ENCODE data around the gene JAG2.

The JAG2 gene

GRCh38 chr14:105168496-105168978 lies at the start of gene JAG2:
Gene JAG2 (minus strand): TSS chr14:105168776. CDS start chr14:105168420, 356 bp downstream.
- DNase-seq, result no peak

DNA sequence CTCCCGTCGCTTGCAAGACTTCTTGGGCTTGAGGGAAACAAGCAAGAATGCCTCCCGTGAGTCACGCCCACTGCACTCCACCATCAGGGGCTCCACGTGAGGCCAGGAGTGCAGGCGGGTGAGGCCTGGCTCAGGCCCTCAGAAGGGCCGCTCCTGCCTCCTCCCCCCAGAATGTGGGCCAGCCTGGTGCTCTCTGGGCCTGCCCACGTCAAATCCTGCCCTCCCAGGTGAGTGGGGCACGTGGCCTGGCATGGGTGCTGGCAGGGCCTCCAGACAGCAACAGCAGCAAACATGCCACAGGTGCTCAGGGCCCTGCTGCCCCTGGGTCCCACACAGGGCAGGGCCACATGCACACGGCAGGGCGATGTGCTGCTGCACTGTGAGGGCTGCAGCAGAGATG lies 49.2 kb upstream of the JAG2 start:
- DNase-seq, result no peak

GRCh38 chr14:105216490-105217247 lies 48.1 kb upstream of the JAG2 start:
- no peak for DNase-seq

GRCh38 chr14:105215602-105216001 lies 47.0 kb upstream of the JAG2 start:
- DNase-seq, result no peak

DNA sequence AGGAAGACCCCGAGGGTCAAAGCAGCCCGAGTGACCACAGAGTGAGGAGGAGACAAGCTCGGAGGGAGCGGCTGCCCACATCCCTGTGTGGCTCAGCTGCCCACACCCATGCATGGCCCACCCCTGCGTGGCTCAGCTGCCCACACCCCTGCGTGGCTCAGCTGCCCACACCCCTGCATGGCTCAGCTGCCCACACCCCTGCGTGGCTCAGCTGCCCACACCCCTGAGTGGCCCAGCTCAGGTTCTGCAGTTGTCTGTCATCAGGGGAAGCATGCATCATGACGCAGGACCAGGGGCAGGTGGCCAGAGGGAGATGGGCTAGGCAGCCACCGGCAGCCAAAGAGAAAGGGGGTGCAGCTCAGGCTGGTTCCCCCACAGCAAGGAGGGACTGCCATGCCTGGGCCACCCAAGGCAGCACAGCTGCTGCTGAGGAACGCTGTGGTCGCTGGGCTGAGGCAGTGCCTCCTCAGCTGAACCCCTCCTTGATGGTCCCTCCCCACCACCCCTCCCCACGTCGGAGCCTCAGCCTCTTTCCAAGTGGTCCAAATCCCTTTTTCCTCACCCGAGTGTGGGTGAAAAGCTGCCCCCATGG lies 45.8 kb upstream of the JAG2 start:
- DNase-seq, result no peak

DNA sequence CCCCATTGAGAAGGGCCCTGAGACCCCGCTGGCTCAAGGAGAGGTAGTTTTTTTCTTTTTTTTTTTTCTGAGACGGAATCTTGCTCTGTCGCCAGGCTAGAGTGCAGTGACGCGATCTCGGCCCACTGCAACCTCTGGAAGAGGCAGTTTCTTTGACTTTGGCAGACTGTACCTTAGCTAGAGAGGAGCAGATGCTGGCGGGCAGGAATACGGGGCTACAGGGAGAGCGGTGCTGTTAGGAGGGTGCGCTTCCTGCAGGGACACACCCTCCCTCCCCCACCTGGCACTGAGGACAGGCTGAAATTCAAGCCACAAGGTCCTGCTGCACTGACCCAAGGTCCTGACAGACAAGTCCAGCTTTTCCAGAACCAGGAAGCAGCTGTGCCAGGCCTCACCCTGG lies 44.8 kb upstream of the JAG2 start:
- no peak for DNase-seq

- DNase-seq, result no peak
Measured at GRCh38 chr14:105212541-105213300, 44.1 kb upstream of the JAG2 start.

DNA sequence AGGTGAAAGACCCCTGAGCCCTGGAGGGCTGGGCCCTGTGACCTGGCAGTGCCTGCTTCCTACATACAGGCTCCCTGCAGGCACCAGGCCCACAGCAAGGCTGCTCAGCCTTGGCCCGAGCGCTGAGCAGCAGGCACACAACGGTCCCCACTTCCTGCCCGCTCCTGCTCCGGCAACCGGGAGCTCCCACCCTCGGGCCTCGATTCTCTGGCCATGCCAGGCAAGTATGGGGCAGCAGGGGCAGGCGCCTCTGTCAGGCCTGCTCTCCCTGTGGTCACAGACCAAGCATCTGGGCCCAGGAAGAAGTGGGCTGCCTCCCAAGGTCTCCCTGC lies 43.1 kb upstream of the JAG2 start:
- no peak for DNase-seq

DNA sequence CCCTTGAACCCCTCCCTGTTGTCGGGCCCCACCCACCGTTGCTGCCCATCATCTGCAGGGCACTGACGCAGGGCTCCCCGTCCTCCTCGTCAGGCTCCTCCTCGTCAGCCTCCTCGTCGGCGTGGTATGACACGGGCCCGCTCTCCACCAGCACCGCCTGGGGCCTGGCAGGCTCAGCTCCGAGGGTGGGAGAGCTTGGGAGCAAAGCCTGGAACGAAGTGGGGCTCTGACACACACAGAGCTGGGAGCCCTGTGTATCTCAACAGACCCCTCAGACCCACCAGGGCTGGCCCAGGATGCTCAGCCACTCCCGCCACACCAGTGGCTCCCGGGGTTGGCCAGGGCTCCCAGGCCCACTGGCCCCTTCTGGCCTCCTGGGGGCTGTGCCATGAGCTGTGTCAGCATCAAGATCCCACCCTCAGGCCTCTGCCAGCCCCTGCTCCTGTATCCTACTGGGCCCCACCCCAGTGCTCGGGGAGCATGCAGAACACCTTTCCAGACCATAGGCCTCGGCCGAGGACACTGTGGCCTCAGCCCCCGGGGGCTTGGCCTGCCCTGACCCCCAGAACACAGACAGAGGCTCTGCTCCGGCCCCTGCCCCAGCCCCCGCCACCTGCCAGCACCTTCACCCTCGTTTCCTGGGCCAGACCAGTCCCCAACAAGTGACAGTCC lies 42.6 kb upstream of the JAG2 start:
- DNase-seq, result no peak

DNA sequence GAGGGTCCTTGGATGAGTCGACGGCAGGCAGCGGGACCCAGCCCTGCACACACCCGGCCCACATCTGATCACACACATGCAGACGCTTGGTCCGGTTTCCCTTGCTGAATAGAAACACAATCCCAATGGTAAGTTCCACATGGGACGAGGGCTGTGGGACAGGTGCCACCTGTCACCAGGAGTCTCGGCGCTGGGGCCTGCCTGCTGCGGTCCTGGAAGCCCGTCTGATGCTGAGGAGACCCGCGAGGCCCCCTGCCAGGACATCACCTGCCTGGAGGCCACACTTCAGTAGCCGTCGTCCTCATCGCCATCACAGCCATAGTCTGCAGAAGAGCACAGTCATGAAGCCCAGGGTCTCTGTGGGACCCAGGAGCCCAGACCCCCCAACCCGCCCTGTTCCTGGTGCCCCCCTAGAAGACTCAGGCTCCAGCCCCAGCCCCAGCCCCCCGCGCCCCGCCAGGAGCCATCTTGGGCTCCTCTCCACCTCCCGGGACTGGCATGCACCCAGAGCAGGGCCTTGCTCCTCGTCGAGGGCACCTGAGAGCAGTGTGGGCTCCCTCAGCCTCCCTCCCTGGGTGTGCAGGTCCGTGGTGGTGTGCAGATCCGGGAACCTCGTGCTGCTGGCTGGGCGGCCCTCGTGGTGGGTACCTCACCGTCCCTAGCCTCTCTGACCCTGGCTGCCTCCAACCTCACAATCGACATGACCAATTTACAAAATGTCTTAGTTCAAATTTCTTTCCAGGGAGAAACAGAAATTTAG lies 41.9 kb upstream of the JAG2 start:
- no peak for DNase-seq

GRCh38 chr14:105209646-105210045 lies 41.1 kb upstream of the JAG2 start:
- no peak for DNase-seq

GRCh38 chr14:105209091-105209490 lies 40.5 kb upstream of the JAG2 start:
- DNase-seq, result no peak

- DNase-seq, result no peak
Measured at GRCh38 chr14:105208738-105209075, 40.1 kb upstream of the JAG2 start.

- DNase-seq, result no peak
Measured at GRCh38 chr14:105207996-105208737, 39.6 kb upstream of the JAG2 start.

GRCh38 chr14:105207460-105207901 lies 38.9 kb upstream of the JAG2 start:
- DNase-seq, result no peak

- DNase-seq, result no peak
Measured at GRCh38 chr14:105206873-105207272, 38.3 kb upstream of the JAG2 start.

DNA sequence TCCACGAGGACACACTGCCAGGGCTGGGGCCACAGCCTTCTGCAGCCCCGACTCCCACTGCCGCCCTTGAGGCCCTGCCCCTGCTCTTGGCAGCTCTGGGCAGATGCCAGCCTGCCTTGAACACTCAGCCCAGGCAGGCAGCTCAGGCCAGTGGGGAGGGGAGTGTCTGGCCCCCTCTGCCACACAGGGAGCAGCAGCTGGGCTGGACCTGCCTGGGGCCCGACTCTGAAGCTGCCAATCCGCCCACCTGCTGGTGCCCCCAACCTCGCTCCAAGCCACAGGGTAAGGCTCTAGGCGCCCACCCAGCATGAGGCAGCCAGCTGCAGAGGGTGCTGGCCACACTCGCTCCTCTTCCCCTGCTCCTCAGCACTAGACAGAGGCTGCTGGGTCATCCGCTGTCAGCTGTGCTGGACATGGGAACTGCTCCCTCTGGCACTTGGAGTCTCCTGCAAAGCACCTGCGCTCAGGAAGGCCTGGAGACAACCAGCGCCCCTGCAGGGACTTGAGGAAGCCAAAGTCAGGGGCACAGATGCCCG lies 37.2 kb upstream of the JAG2 start:
- DNase-seq, result no peak

- no peak for DNase-seq
Measured at GRCh38 chr14:105204931-105205672, 36.5 kb upstream of the JAG2 start.

DNA sequence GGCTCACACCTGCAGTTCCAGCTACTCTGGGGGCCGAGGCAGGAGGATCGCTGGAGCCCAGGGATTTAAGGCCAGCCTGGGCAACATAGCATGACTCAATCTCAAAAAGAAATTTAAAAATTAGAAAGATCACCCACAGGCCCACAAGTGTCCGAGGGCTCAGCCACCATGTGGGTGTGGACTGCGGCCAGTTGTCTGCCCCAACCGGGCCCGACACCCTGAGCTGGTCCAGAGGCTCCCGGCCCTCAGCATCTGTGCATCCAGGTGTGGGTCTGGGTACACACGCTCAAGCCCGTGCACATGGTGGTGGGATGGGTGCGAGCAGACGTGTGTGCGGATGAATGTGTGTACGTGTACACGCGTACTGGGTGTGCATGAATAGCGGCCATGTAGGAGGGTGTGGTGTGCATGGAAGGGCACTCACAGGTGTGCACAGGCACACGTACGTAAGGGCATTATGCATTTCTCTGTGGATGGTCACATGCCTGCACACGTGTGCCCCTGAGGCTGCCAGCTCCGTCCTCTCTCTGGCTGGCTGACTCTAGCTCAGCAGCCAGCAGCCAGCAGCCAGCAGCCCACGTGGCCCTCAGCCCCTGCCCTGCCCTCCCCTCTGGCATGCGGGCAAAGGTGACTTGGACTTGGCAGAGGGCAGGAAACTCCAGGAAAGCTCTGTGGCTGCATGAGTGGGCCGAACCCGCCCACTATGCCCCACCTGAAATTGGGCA lies 35.8 kb upstream of the JAG2 start:
- DNase-seq, result no peak

DNA sequence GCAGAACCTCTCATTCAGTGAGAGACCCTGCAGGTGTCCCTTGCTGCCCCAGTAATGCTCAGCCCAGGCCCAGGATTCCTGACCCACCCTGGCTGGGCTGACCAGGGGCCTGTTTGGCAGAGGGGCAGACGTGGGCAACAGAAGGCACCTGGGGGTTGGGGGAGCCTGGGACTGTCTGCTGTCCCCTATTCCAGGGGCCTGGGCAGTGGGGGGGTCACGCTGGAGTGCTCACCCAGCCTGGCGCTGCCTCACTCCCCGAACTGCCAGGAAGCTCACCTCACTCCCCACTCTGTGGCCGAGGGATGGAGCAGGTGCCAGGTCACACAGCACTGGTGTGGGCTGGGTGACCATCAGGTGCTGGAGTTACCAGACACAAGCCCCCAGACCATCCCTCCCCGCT lies 35.1 kb upstream of the JAG2 start:
- no peak for DNase-seq
